Measurements from ENCODE around the gene PPID. TPM values are rescaled to one million over a fixed set of nuclear protein-coding genes. Genes with fewer than 3 reads are reported as not detected.
A peak's percentile ranks its signal among the peaks of the same experiment; 100 is the strongest.

Gene PPID
- total and polyA plus RNA-seq, 12 donors, result 12.3 to 95.6 (median 20.8) TPM

- no peak for DNase-seq
- H3K36me3 ChIP-seq (replicated peaks in 1 of 2), result peaks cover 0 to 3% of the 10 kb centered on the region in 2 donors
- H3K27ac ChIP-seq, result no peak overlapping the region
- H3K4me3 ChIP-seq, result no peak overlapping the region
- 97 to 98% (median 97%) methylated on average over 2 of the region's 2 CpGs for WGBS, 4 donors
- peaks cover 0 to 8% of the 10 kb centered on the region in 2 donors for H3K4me1 ChIP-seq (replicated peaks in 1 of 2)
- no peak for TF ChIP-seq CTCF (IDR thresholded peaks at IDR 0.05)
- no peak for TF ChIP-seq POLR2A (IDR thresholded peaks at IDR 0.05)
- intact Hi-C loops (cut with DNase I), result no loop called here
- H3K9me3 ChIP-seq (replicated peaks in 1 of 3), result no peaks in the 10 kb centered on the region
- H3K27me3 ChIP-seq, result no peaks in the 10 kb centered on the region
These were observed 44.4 kb downstream of the PPID start for GRCh38 chr4:158678767-158679166.

- no peaks in the 10 kb centered on the region for H3K9me3 ChIP-seq (replicated peaks in 1 of 3)
- no peak for DNase-seq
- H3K4me3 ChIP-seq, result no peak overlapping the region
- H3K4me1 ChIP-seq (replicated peaks in 1 of 2), result peaks cover 8 to 16% of the 10 kb centered on the region in 2 donors
- intact Hi-C loops (cut with DNase I), result no loop called here
- no peak for TF ChIP-seq POLR2A (IDR thresholded peaks at IDR 0.05)
- no peak for TF ChIP-seq CTCF (IDR thresholded peaks at IDR 0.05)
- WGBS, 4 donors, result 66 to 82% (median 76%) methylated on average over 5 of the region's 5 CpGs
- H3K27ac ChIP-seq, result no peak overlapping the region
- no peaks in the 10 kb centered on the region for H3K36me3 ChIP-seq (replicated peaks in 1 of 2)
- H3K27me3 ChIP-seq, result no peaks in the 10 kb centered on the region
These were observed 47.1 kb downstream of the PPID start for GRCh38 chr4:158676076-158676475.

GRCh38 chr4:158673633-158674032 lies 49.6 kb downstream of the PPID start:
- TF ChIP-seq POLR2A (IDR thresholded peaks at IDR 0.05), result no peak
- no peak for TF ChIP-seq CTCF (IDR thresholded peaks at IDR 0.05)
- H3K4me3 ChIP-seq, result no peak overlapping the region
- intact Hi-C loops (cut with DNase I), result no loop called here
- DNase-seq, result no peak
- peaks cover 14 to 25% of the 10 kb centered on the region in 2 donors for H3K4me1 ChIP-seq (replicated peaks in 1 of 2)
- H3K27me3 ChIP-seq, result no peaks in the 10 kb centered on the region
- H3K9me3 ChIP-seq (replicated peaks in 1 of 3), result no peaks in the 10 kb centered on the region
- H3K27ac ChIP-seq, result no peak overlapping the region
- H3K36me3 ChIP-seq (replicated peaks in 1 of 2), result no peaks in the 10 kb centered on the region
- 70 to 83% (median 72%) methylated on average over 3 of the region's 3 CpGs for WGBS, 4 donors

GRCh38 chr4:158671915-158672806 lies 51.0 kb downstream of the PPID start, which contains the start of gene ETFDH:
Gene ETFDH, plus strand, starts transcription at chr4:158672296. Its CDS starts 161 bp downstream, at chr4:158672457.
- TF ChIP-seq POLR2A (IDR thresholded peaks at IDR 0.05) (peak; percentile 87 to 95), CTCF (IDR thresholded peaks at IDR 0.05) (peak; percentile 53 to 76 (median 64))
- peaks cover 14 to 18% of the 10 kb centered on the region in 2 donors for H3K4me1 ChIP-seq (replicated peaks in 1 of 2)
- WGBS, 4 donors, result 0 to 1% (median 0%) methylated on average over 31 to 60 of the region's 60 CpGs

More at GRCh38 chr4:158671915-158672806, 51.0 kb downstream of the PPID start, which contains the start of gene ETFDH:
- intact Hi-C loops (cut with DNase I), result no loop called here
- Histone ChIP-seq H3K27ac (peak within 1 kb of the TSS; percentile 74 to 98 (median 95)), H3K4me3 (peak within 1 kb of the TSS; percentile 72 to 95 (median 85)), H3K36me3 (replicated peaks in 1 of 2) (no peaks in the 10 kb centered on the region), H3K9me3 (replicated peaks in 1 of 3) (no peaks in the 10 kb centered on the region), H3K27me3 (no peaks in the 10 kb centered on the region)
- peak; percentile 98 to 100 (median 99) for DNase-seq
